ENCODE measurements around the gene FAM78A. TPM values are rescaled to one million over a fixed set of nuclear protein-coding genes. Genes with fewer than 3 reads are reported as not detected.

Gene FAM78A
- total RNA-seq, 1 experiment from 2014 or later, result 0.07 TPM

DNA sequence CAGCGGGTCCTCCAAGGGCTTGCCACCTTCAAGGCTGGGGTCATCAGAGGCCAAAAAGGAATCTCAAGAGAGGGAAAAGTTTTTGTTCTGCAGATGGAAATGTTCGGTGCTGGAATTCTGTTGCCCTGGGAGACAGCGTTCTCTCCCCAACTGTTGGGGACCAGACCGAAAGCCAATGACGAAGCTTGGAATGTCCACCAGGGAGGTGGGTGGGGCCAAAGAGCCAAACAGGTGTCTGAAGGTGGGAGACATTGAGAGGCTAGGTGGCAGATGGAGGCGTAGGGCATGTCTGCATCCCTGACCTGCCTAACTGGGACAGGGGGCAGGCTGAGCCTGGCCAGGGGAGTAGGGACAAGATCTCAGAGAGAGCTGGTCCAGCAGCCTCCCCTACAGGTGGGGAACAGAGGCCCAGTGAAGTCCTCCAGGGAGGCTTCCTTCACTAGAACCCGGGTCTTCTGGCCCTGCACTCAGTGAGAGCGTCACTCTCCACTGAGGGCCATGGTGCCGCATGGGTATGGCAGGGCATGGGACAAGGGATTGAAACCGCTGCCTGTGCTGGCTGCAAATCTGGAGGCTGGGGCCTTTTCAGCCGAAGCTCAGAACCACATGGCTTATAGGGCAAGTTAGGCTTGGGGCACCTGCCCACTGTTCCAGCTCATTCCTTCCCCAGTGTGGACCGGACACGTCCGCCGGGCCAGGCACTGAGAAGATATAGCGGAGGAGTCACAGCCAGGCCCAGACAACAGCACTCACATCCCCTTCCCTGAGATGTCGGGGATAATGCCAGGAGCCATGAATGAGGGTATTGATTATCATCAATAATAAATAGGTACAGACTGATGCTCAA, 5.0 kb upstream of the FAM78A start:
- POLR2A ChIA-PET (ENCODE audit: unreplicated experiment), result no interaction called here
- peaks cover 11% of the 10 kb centered on the region for H3K27me3 ChIP-seq (ENCODE audit: low read length)
- no peak for ATAC-seq

DNA sequence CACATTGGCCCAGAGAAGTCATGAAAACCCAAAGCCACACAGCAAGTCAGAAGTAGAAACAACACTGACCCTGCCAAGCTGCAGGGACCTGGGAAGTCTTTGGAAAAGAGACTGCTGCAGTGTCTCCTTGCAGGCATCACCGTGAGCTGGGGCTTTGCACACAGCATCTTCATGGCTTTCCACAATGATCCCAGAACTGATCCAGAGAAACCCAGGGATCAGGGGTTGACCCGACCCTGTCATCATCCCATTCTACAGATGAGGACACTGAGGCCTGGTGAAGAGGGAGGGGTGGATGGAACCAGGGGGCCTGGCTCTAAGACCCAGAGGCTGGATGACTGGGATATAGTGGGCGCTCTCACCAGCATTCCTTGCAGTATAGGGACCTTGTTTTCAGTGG, 4.3 kb upstream of the FAM78A start:
- POLR2A ChIA-PET (ENCODE audit: unreplicated experiment), result no interaction called here
- H3K4me3 ChIP-seq (ENCODE audit: low read length), result no peak overlapping the region
- CTCF ChIA-PET, result no interaction called here
- H3K27me3 ChIP-seq (ENCODE audit: low read length), result peaks cover 18% of the 10 kb centered on the region
- H3K9ac ChIP-seq (ENCODE audit: low read length), result no peak overlapping the region
- DNase-seq (no peak), ATAC-seq (no peak)
- H2AFZ ChIP-seq (ENCODE audit: low read length), result no peak overlapping the region
- H3F3A ChIP-seq (ENCODE audit: low read length, unreplicated experiment), result no peaks in the 10 kb centered on the region
- no peaks in the 10 kb centered on the region for H3K9me2 ChIP-seq (replicated peaks; ENCODE audit: low read length)
- H3K27ac ChIP-seq (ENCODE audit: low read length), result no peak overlapping the region
- TF ChIP-seq EZH2 (IDR thresholded peaks at IDR 0.05; ENCODE audit: low read length, unreplicated experiment), result no peak
- intact Hi-C loops (cut with micrococcal nuclease), result no loop called here
- no peaks in the 10 kb centered on the region for H3K79me2 ChIP-seq (ENCODE audit: low read length)
- BruUV-seq (replicated peaks), result no TSS peak
- H3K9me3 ChIP-seq (ENCODE audit: low read length), result no peaks in the 10 kb centered on the region
- no peaks in the 10 kb centered on the region for H4K20me1 ChIP-seq (ENCODE audit: low read length)
- H3K4me2 ChIP-seq (ENCODE audit: low read length), result no peak overlapping the region
- no peaks in the 10 kb centered on the region for H3K36me3 ChIP-seq (ENCODE audit: low read depth, low read length)
- no peaks in the 10 kb centered on the region for H3K4me1 ChIP-seq (ENCODE audit: insufficient read depth, low read length)

More for the DNA sequence above, 5.0 kb upstream of the FAM78A start:
- no peak overlapping the region for H3K9ac ChIP-seq (ENCODE audit: low read length)
- H3K36me3 ChIP-seq (ENCODE audit: low read depth, low read length), result no peaks in the 10 kb centered on the region
- TF ChIP-seq, protein P1, sequence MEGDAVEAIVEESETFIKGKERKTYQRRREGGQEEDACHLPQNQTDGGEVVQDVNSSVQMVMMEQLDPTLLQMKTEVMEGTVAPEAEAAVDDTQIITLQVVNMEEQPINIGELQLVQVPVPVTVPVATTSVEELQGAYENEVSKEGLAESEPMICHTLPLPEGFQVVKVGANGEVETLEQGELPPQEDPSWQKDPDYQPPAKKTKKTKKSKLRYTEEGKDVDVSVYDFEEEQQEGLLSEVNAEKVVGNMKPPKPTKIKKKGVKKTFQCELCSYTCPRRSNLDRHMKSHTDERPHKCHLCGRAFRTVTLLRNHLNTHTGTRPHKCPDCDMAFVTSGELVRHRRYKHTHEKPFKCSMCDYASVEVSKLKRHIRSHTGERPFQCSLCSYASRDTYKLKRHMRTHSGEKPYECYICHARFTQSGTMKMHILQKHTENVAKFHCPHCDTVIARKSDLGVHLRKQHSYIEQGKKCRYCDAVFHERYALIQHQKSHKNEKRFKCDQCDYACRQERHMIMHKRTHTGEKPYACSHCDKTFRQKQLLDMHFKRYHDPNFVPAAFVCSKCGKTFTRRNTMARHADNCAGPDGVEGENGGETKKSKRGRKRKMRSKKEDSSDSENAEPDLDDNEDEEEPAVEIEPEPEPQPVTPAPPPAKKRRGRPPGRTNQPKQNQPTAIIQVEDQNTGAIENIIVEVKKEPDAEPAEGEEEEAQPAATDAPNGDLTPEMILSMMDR (conservative IDR thresholded peaks at IDR 0.05; ENCODE audit: low read depth, low read length), result no peak
- no peak for TF ChIP-seq EZH2 (IDR thresholded peaks at IDR 0.05; ENCODE audit: low read length, unreplicated experiment)
- TF ChIP-seq EZH2phosphoT487 (IDR thresholded peaks at IDR 0.05; ENCODE audit: borderline replicate concordance, low read length), result no peak
- no peaks in the 10 kb centered on the region for H4K20me1 ChIP-seq (ENCODE audit: low read length)
- DNase-seq, result no peak
- intact Hi-C loops (cut with micrococcal nuclease), result no loop called here
- H3F3A ChIP-seq (ENCODE audit: low read length, unreplicated experiment), result no peaks in the 10 kb centered on the region
- no peaks in the 10 kb centered on the region for H3K9me2 ChIP-seq (replicated peaks; ENCODE audit: low read length)
- no TSS peak for BruUV-seq (replicated peaks)
- no peak overlapping the region for H3K27ac ChIP-seq (ENCODE audit: low read length)
- no peaks in the 10 kb centered on the region for H3K79me2 ChIP-seq (ENCODE audit: low read length)
- H3K4me1 ChIP-seq (ENCODE audit: insufficient read depth, low read length), result no peaks in the 10 kb centered on the region
- H3K4me3 ChIP-seq (ENCODE audit: low read length), result no peak overlapping the region
- H2AFZ ChIP-seq (ENCODE audit: low read length), result no peak overlapping the region
- CTCF ChIA-PET, result no interaction called here
- H3K9me3 ChIP-seq (ENCODE audit: low read length), result no peaks in the 10 kb centered on the region
- no peak overlapping the region for H3K4me2 ChIP-seq (ENCODE audit: low read length)

DNA sequence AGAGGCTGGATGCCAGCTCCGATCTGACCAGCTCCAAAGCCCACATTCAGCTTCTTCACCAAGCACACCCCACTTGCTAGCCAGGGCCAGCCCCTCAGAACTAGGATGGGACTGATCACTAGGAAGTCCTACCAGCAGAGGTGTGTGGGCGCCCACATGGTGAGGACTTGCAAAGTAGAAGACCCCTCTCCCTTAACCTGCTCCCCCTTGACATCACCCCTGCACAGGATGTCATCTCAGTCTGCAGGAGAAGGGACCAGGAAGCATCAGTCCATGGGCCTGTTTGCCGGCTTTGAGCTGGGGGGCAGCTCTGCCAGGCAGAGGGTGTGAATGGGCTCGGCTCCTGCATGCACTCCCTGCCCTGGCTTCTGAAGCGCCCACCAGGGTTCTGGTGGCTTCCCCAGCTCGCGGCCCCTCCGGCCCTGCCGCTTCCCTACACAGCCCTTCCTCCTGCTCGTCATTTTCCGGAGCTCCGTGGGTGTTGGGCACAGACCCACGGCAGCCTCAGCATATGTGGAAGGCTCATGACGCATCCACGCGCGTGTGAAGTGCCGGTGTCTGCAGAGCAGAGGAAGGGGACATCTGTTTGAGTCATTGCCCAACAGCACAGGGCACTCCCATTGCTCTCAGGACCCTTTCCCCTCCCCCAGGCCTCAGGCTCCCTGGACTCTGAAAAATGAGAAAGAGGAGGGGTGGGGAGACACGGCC, 3.7 kb upstream of the FAM78A start:
- no peaks in the 10 kb centered on the region for H3K4me1 ChIP-seq (ENCODE audit: insufficient read depth, low read length)
- no peak overlapping the region for H3K4me3 ChIP-seq (ENCODE audit: low read length)
- H3K36me3 ChIP-seq (ENCODE audit: low read depth, low read length), result no peaks in the 10 kb centered on the region
- H3K27ac ChIP-seq (ENCODE audit: low read length), result no peak overlapping the region
- H3K4me2 ChIP-seq (ENCODE audit: low read length), result no peak overlapping the region
- H4K20me1 ChIP-seq (ENCODE audit: low read length), result no peaks in the 10 kb centered on the region
- intact Hi-C loops (cut with micrococcal nuclease), result no loop called here
- no peak overlapping the region for H2AFZ ChIP-seq (ENCODE audit: low read length)
- no peak overlapping the region for H3K9ac ChIP-seq (ENCODE audit: low read length)
- no TSS peak for BruUV-seq (replicated peaks)
- DNase-seq (no peak), ATAC-seq (no peak)
- H3K9me2 ChIP-seq (replicated peaks; ENCODE audit: low read length), result no peaks in the 10 kb centered on the region
- POLR2A ChIA-PET (ENCODE audit: unreplicated experiment), result no interaction called here
- H3K27me3 ChIP-seq (ENCODE audit: low read length), result peaks cover 18% of the 10 kb centered on the region
- no peaks in the 10 kb centered on the region for H3K9me3 ChIP-seq (ENCODE audit: low read length)
- CTCF ChIA-PET, result no interaction called here
- H3K79me2 ChIP-seq (ENCODE audit: low read length), result no peaks in the 10 kb centered on the region
- no peaks in the 10 kb centered on the region for H3F3A ChIP-seq (ENCODE audit: low read length, unreplicated experiment)
- TF ChIP-seq EZH2 (IDR thresholded peaks at IDR 0.05; ENCODE audit: low read length, unreplicated experiment), result no peak
- TF ChIP-seq, protein P1 (conservative IDR thresholded peaks at IDR 0.05; ENCODE audit: low read depth, low read length), result no peak
- no peak for TF ChIP-seq EZH2phosphoT487 (IDR thresholded peaks at IDR 0.05; ENCODE audit: borderline replicate concordance, low read length)
